Activated CD4-positive, alpha-beta T cell treated with anti-CD3 and anti-CD28 coated beads for 36 hours (primary cell): ENCODE results near the gene MLPH. TPM values are rescaled to one million over a fixed set of nuclear protein-coding genes. Genes with fewer than 3 reads are reported as not detected.

Experiments
- ATAC-seq: fragments of 200-7000 bp; cut with Tn5 transposase; one replicate; pipeline ENCODE4 v1.10.0; 2021; ENCODE audit warnings: mild to moderate bottlenecking, moderate library complexity
- CTCF ChIA-PET: fragments of 350-600 bp; sonication (Branson Sonifier 250); formaldehyde crosslinking; loops from one replicate; lab custom pipeline; 2021; ENCODE audit warnings: antibody characterized with exemption; lab: Charles Lee
- POLR2A ChIA-PET: fragments of 350-600 bp; sonication (Branson Sonifier 250); formaldehyde crosslinking; loops from one replicate; lab custom pipeline; 2021; ENCODE audit warnings: antibody characterized with exemption, inconsistent platforms; lab: Charles Lee
- DNase-seq: peaks from one replicate; pipeline ENCODE4 v3.0.0-alpha.2; 2020
- H3K27ac Mint-ChIP-seq: one replicate; pipeline ENCODE4 v1.8.0; 2021; ENCODE audit warnings: mixed read lengths
- H3K27me3 Mint-ChIP-seq: one replicate; pipeline ENCODE4 v1.8.0; 2021; ENCODE audit warnings: mixed read lengths
- H3K36me3 Mint-ChIP-seq: one replicate; pipeline ENCODE4 v1.8.0; 2021; ENCODE audit warnings: low read depth, mixed read lengths
- H3K4me1 Mint-ChIP-seq: one replicate; pipeline ENCODE4 v1.8.0; 2021; ENCODE audit warnings: mixed read lengths
- H3K4me3 Mint-ChIP-seq: one replicate; pipeline ENCODE4 v1.8.0; 2021; ENCODE audit warnings: mild to moderate bottlenecking, moderate library complexity, mixed read lengths
- H3K9me3 Mint-ChIP-seq: one replicate; pipeline ENCODE4 v1.8.0; 2021; ENCODE audit warnings: low read depth, mixed read lengths
- intact Hi-C, 2 experiments: fragments of 100-400 bp; cut with DNase I in 1 of 2; cut with micrococcal nuclease in 1 of 2; formaldehyde crosslinking; loops; one replicate each; pipeline versions ENCODE4 v1.14.2 to v1.15.1; 2022 to 2024; cut with DNase I, micrococcal nuclease
- total RNA-seq, 2 experiments: library from RNA; stranded (reverse); gene quantifications; one replicate each; pipeline ENCODE4 v1.2.3, GENCODE V29; 2021

Gene MLPH
- total RNA-seq, 2 experiments from 2014 or later, result 0.82 to 1.2 TPM

- peaks cover 3% of the 10 kb centered on the region for H3K4me1 Mint-ChIP-seq
- ChIA-PET CTCF (interaction anchor here (0.7 kb wide), 1 partner anchor 166 kb away, joined by 3 read pairs; no protein-coding TSS in a partner anchor), POLR2A (no interaction called here)
- ATAC-seq (no peak), DNase-seq (no peak)
- H3K4me3 Mint-ChIP-seq, result no peak overlapping the region
- no peaks in the 10 kb centered on the region for H3K36me3 Mint-ChIP-seq
- H3K9me3 Mint-ChIP-seq, result no peaks in the 10 kb centered on the region
- H3K27me3 Mint-ChIP-seq, result no peaks in the 10 kb centered on the region
- no peak overlapping the region for H3K27ac Mint-ChIP-seq
- intact Hi-C loops, result loop anchor here in 1 of 2 experiments (10.0 kb wide), 1 partner anchor 153 kb away; no protein-coding TSS in a partner anchor
Observed at GRCh38 chr2:237577956-237578870, 91.2 kb downstream of the MLPH start.

DNA sequence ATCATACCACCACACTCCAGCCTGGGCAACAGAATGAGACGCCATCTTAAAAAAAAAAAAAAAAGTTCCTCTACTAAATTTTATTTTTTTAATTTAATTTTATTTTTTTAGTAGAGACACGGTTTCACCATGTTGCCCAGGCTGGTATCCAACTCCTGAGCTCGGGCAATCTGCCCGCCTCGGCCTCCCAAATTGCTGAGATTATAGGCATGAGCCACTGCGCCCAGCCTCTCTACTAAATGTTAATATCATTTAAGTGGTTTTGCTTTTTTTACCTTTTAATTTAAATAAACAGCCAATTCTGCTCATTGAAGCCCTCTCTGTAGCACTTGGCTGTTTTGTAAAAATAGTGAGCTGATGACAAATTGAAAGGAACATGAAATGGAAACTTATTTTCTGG is 94.3 kb downstream of the MLPH start:
- ChIA-PET CTCF (interaction anchor here (0.7 to 3.7 kb wide), 23 partner anchors 10 to 496 kb away, joined by 3 to 22 read pairs (median 3); partner anchors contain the start of gene COPS8), POLR2A (interaction anchor here (0.6 to 1.0 kb wide), 2 partner anchors 10 to 106 kb away, joined by 3 read pairs; no protein-coding TSS in a partner anchor)
- no peaks in the 10 kb centered on the region for H3K36me3 Mint-ChIP-seq
- peaks cover 3% of the 10 kb centered on the region for H3K4me1 Mint-ChIP-seq
- DNase-seq, result no peak
- ATAC-seq, result no peak
- no peak overlapping the region for H3K27ac Mint-ChIP-seq
- intact Hi-C loops, result loop anchor here (1.0 to 5.0 kb wide), 6 partner anchors 92 to 681 kb away; no protein-coding TSS in a partner anchor
- no peaks in the 10 kb centered on the region for H3K9me3 Mint-ChIP-seq
- no peaks in the 10 kb centered on the region for H3K27me3 Mint-ChIP-seq
- H3K4me3 Mint-ChIP-seq, result no peak overlapping the region

GRCh38 chr2:237581751-237582746 is 95.0 kb downstream of the MLPH start:
- DNase-seq (peak; percentile 82), ATAC-seq (peak; percentile 99)
- intact Hi-C loops, result loop anchor here (1.0 to 5.0 kb wide), 6 partner anchors 91 to 680 kb away; no protein-coding TSS in a partner anchor
- Mint-ChIP-seq H3K9me3 (no peaks in the 10 kb centered on the region), H3K36me3 (no peaks in the 10 kb centered on the region), H3K27ac (peak overlapping the region; percentile 58), H3K27me3 (no peaks in the 10 kb centered on the region), H3K4me3 (no peak overlapping the region), H3K4me1 (peaks cover 3% of the 10 kb centered on the region)
- ChIA-PET CTCF (interaction anchor here (0.6 to 3.7 kb wide), 25 partner anchors 8 to 622 kb away, joined by 3 to 22 read pairs (median 3); partner anchors contain the start of gene COPS8), POLR2A (interaction anchor here (0.6 to 1.0 kb wide), 2 partner anchors 10 to 106 kb away, joined by 3 read pairs; no protein-coding TSS in a partner anchor)

DNA sequence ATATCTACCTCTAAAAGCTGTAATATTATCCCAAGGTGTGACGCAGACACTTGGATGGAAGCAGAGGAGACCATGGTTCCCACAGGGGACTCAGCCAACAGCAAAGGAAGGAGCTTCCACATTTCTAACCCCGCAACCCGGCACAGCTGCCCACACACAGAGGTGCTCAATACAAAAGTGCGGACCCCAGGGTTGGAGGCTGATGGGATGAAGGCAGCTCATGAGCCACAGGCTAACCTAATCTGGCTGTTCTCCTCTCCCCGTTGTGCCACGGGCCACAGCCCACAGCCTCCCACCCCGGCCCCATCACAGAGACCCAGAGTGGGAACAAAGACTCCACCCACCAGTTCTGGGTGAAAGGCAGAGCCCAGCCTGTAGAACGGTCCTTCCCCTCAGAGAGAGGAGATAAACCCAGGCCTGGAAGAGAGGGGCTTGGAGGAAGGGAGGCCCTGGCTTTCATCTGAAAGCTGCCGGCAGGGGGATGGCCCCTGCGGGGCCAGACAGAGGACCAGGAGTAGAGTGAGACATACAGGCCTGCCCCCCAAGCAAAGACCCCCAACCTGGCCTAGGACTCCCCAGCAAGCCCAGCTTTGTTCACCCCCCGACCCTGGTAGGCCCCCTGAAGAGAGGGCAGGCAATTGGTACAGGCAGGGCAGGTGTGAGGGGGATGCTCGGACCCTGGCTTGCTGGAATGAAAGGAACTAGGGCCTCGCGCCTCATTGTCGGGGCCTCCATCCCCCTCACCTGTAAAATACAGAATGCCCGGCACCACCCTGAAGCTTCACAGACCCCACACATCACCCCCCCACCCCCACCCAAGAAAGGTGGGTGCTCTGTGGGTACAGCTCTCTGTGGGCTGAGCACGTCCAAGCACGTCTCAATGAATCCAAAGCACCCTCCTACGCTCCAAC is 96.6 kb downstream of the MLPH start:
- POLR2A ChIA-PET, result no interaction called here
- no peaks in the 10 kb centered on the region for H3K9me3 Mint-ChIP-seq
- H3K4me1 Mint-ChIP-seq, result peaks cover 3% of the 10 kb centered on the region
- ATAC-seq, result no peak
- DNase-seq, result no peak
- CTCF ChIA-PET, result interaction anchor here (0.6 to 3.2 kb wide), 5 partner anchors 11 to 191 kb away, joined by 3 to 14 read pairs (median 8); no protein-coding TSS in a partner anchor
- intact Hi-C loops, result loop anchor here in 1 of 2 experiments (5.0 kb wide), 2 partner anchors 234 to 679 kb away; no protein-coding TSS in a partner anchor
- H3K27me3 Mint-ChIP-seq, result no peaks in the 10 kb centered on the region
- no peak overlapping the region for H3K27ac Mint-ChIP-seq
- no peaks in the 10 kb centered on the region for H3K36me3 Mint-ChIP-seq
- no peak overlapping the region for H3K4me3 Mint-ChIP-seq

DNA sequence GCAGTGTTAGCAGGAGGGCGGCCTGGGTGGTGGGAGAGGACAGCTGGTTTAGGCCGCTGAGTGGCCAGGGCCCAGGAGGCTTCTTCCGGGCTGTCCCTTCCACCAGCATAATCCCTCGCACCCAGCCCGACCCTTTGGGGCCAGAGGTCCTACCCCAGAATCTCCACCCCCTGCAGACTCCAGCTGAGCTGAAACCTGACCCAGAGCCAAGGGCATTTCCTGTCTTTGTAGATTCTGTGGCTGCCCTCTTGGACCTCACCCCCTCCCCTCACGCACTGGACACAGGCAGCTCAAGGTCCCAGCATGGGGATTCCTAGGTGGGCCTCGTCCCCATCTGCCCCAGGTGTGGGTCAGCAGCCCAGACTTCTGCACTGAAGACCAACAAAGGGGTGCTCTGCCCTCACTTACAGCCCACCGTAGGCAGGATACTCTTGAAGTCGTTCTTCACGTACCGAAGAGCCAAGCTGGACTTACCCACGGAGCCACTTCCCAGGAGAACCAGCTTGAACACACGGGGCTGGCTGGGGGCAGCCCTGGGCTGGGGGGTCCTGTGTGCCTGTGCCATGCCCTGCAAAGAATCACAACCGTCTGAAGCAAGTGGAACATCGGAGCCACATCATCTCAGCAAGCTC is 98.7 kb downstream of the MLPH start:
- POLR2A ChIA-PET, result no interaction called here
- CTCF ChIA-PET, result interaction anchor here (0.7 to 2.2 kb wide), 4 partner anchors 13 to 73 kb away, joined by 3 to 7 read pairs (median 5); no protein-coding TSS in a partner anchor

DNA sequence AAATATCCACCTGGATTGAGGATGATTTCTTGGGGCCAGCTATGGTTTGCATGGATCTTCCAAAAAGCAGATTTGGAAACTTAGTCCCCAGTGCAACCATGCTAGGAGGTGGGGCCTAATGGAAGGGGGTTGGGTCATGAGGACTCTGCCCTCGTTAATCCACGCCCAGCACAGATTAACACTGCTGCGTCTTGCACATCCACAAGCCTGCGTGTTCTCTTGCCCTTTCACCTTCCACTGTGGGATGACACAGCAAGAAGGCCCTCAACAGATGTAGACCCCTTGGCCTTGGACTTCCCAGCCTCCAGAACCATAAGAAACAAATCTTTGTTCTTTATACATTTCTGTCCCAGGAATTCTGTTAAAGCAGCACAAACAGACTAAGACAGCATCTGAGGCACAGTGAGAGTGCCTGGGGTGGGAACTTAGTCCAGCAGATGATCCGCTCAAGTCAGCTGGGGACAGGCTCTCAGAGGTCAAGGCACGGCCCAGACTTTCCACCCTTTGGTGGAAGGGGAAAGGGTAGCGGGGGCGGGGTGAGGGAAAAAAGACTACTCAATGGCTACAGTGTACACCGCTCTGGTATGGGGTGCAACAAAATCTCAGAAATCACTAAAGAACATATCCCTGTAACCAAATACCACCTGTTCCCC is 101.1 kb downstream of the MLPH start:
- intact Hi-C loops, result no loop called here

More for the DNA sequence above, 98.7 kb downstream of the MLPH start:
- Mint-ChIP-seq H3K27ac (no peak overlapping the region), H3K9me3 (no peaks in the 10 kb centered on the region), H3K4me3 (no peak overlapping the region), H3K27me3 (no peaks in the 10 kb centered on the region), H3K36me3 (no peaks in the 10 kb centered on the region), H3K4me1 (peaks cover 3% of the 10 kb centered on the region)
- DNase-seq (no peak), ATAC-seq (no peak)
- intact Hi-C loops, result no loop called here

DNA sequence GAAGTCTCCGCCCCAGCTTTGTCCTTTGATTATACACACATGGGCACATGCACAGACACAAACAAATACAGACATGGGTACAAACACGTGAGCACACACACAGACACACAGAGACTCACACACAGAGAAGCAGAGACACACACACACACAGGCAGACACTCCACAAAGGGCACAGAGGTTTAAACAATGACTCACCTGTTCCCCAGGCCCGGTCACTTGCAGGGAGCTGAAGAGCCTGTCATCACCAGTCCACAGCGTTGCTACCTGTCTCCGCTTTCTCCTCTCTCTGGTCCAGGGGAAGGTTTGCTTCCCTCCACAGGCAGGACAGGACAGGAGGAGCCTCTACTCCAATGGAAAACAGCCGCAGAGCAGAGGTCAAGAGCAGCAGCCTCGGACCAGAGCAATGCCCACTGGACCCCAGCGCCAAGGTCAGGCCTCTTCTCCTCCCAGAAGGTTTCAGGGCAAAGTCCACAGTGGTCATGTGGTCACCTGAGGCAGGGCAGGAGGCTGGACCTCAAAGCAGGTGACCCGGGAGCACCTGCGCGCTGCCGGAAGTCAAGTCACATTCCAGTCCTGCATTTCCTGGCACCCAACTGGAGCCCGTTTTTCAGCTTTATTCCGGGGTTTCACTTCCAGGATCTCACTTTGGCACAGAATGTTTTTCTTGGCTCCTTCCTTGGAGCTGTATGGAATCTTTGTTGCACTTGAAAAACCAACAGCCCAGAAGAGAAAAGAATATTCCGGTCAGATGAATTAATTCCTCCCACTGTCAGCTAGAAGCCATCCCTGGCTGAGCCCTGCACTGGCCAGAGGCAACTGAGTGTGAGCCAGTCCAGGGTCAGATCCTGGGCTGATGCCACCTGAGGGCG is 103.5 kb downstream of the MLPH start, which contains the start of gene RAB17:
Gene RAB17, minus strand, starts transcription at position 463 of the 869 bp plus-strand sequence. CDS start 4,580 bp downstream, outside the sequence.
- no peaks in the 10 kb centered on the region for H3K9me3 Mint-ChIP-seq
- H3K27me3 Mint-ChIP-seq, result no peaks in the 10 kb centered on the region
- peaks cover 10% of the 10 kb centered on the region for H3K4me1 Mint-ChIP-seq
- H3K4me3 Mint-ChIP-seq, result no peak within 1 kb of the TSS
- intact Hi-C loops, result no loop called here
- CTCF ChIA-PET, result interaction anchor here (0.6 kb wide), 1 partner anchor 157 kb away, joined by 3 read pairs; no protein-coding TSS in a partner anchor
- POLR2A ChIA-PET, result no interaction called here
- ATAC-seq (peak; percentile 58), DNase-seq (peak; percentile 30)
- H3K36me3 Mint-ChIP-seq, result no peaks in the 10 kb centered on the region
- H3K27ac Mint-ChIP-seq, result no peak within 1 kb of the TSS

More for the DNA sequence above, 101.1 kb downstream of the MLPH start:
- Mint-ChIP-seq H3K36me3 (no peaks in the 10 kb centered on the region), H3K9me3 (no peaks in the 10 kb centered on the region), H3K27ac (no peak overlapping the region), H3K4me1 (peaks cover 10% of the 10 kb centered on the region), H3K4me3 (no peak overlapping the region), H3K27me3 (no peaks in the 10 kb centered on the region)
- ATAC-seq, result no peak
- ChIA-PET CTCF (interaction anchor here (0.6 kb wide), 3 partner anchors 157 to 879 kb away, joined by 3 read pairs; no protein-coding TSS in a partner anchor), POLR2A (no interaction called here)
- DNase-seq, result no peak

GRCh38 chr2:237591141-237591881 is 104.3 kb downstream of the MLPH start:
- Mint-ChIP-seq H3K4me1 (peaks cover 10% of the 10 kb centered on the region), H3K27ac (no peak overlapping the region), H3K36me3 (no peaks in the 10 kb centered on the region), H3K9me3 (no peaks in the 10 kb centered on the region), H3K4me3 (no peak overlapping the region), H3K27me3 (no peaks in the 10 kb centered on the region)
- ChIA-PET CTCF (interaction anchor here (0.6 to 0.8 kb wide), 2 partner anchors 10 to 156 kb away, joined by 3 read pairs; no protein-coding TSS in a partner anchor), POLR2A (no interaction called here)
- DNase-seq (peak; percentile 42), ATAC-seq (peak; percentile 58)
- intact Hi-C loops, result no loop called here
